ENCODE measurements around the gene SYNPO2. TPM values are rescaled to one million over a fixed set of nuclear protein-coding genes. Genes with fewer than 3 reads are reported as not detected.
"Not testable (repeated sequence)": the region's sequence is repeated elsewhere in the genome, so short reads cannot be mapped to it uniquely, and the experiment has no call there.

The SYNPO2 gene
- total RNA-seq, 2 experiments from 2014 or later: 0.50 to 0.63 TPM

- DNase-seq; POLR2A ChIA-PET; H3K4me3 Mint-ChIP-seq; H3K9me3 Mint-ChIP-seq; H3K27ac Mint-ChIP-seq; H3K36me3 Mint-ChIP-seq (ENCODE audit: low read depth); H3K4me1 Mint-ChIP-seq; CTCF ChIA-PET: not testable (repeated sequence)
- H3K27me3 Mint-ChIP-seq: peaks cover 10% of the 10 kb centered on the region
Observed at GRCh38 chr4:119010221-119010620, 121.6 kb downstream of the SYNPO2 start.

GRCh38 chr4:119010909-119011606, 122.4 kb downstream of the SYNPO2 start:
- POLR2A ChIA-PET: no interaction called here
- no peaks in the 10 kb centered on the region for H3K9me3 Mint-ChIP-seq

GRCh38 chr4:119011607-119011988, 122.9 kb downstream of the SYNPO2 start:
- Mint-ChIP-seq H3K27ac (no peak overlapping the region), H3K4me1 (no peaks in the 10 kb centered on the region), H3K36me3 (ENCODE audit: low read depth) (no peaks in the 10 kb centered on the region), H3K9me3 (no peaks in the 10 kb centered on the region), H3K4me3 (no peak overlapping the region), H3K27me3 (peaks cover 16% of the 10 kb centered on the region)
- POLR2A ChIA-PET: no interaction called here
- CTCF ChIA-PET: no interaction called here
- DNase-seq: no peak

More at GRCh38 chr4:119010909-119011606, 122.4 kb downstream of the SYNPO2 start:
- no peaks in the 10 kb centered on the region for H3K36me3 Mint-ChIP-seq (ENCODE audit: low read depth)
- no peak overlapping the region for H3K4me3 Mint-ChIP-seq
- H3K4me1 Mint-ChIP-seq: no peaks in the 10 kb centered on the region
- CTCF ChIA-PET: no interaction called here
- H3K27ac Mint-ChIP-seq: no peak overlapping the region
- no peak for DNase-seq
- peaks cover 14% of the 10 kb centered on the region for H3K27me3 Mint-ChIP-seq

GRCh38 chr4:119014658-119015057, 126.0 kb downstream of the SYNPO2 start:
- H3K27me3 Mint-ChIP-seq: peaks cover 21% of the 10 kb centered on the region
- POLR2A ChIA-PET: no interaction called here
- no peak for DNase-seq
- no peaks in the 10 kb centered on the region for H3K4me1 Mint-ChIP-seq
- CTCF ChIA-PET: no interaction called here
- H3K36me3 Mint-ChIP-seq (ENCODE audit: low read depth): no peaks in the 10 kb centered on the region
- H3K4me3 Mint-ChIP-seq: no peak overlapping the region
- no peaks in the 10 kb centered on the region for H3K9me3 Mint-ChIP-seq
- H3K27ac Mint-ChIP-seq: no peak overlapping the region

GRCh38 chr4:119016636-119017035, 128.0 kb downstream of the SYNPO2 start:
- Mint-ChIP-seq H3K36me3 (ENCODE audit: low read depth) (no peaks in the 10 kb centered on the region), H3K27ac (no peak overlapping the region), H3K4me1 (no peaks in the 10 kb centered on the region), H3K4me3 (no peak overlapping the region), H3K9me3 (no peaks in the 10 kb centered on the region), H3K27me3 (peaks cover 15% of the 10 kb centered on the region)
- ChIA-PET POLR2A (no interaction called here), CTCF (no interaction called here)
- no peak for DNase-seq

- H3K27ac Mint-ChIP-seq: no peak overlapping the region
- POLR2A ChIA-PET: no interaction called here
- peaks cover 15% of the 10 kb centered on the region for H3K27me3 Mint-ChIP-seq
- DNase-seq: no peak
- no peaks in the 10 kb centered on the region for H3K36me3 Mint-ChIP-seq (ENCODE audit: low read depth)
- CTCF ChIA-PET: no interaction called here
- no peaks in the 10 kb centered on the region for H3K4me1 Mint-ChIP-seq
- no peak overlapping the region for H3K4me3 Mint-ChIP-seq
- no peaks in the 10 kb centered on the region for H3K9me3 Mint-ChIP-seq
Observed at GRCh38 chr4:119017636-119018035, 129.0 kb downstream of the SYNPO2 start.

- Mint-ChIP-seq H3K4me1 (no peaks in the 10 kb centered on the region), H3K27me3 (peaks cover 15% of the 10 kb centered on the region), H3K36me3 (ENCODE audit: low read depth) (no peaks in the 10 kb centered on the region), H3K27ac (no peak overlapping the region), H3K9me3 (no peaks in the 10 kb centered on the region), H3K4me3 (no peak overlapping the region)
- CTCF ChIA-PET: no interaction called here
- no peak for DNase-seq
- POLR2A ChIA-PET: no interaction called here
Observed at GRCh38 chr4:119020158-119020557, 131.5 kb downstream of the SYNPO2 start.

GRCh38 chr4:119022520-119022919, 133.9 kb downstream of the SYNPO2 start:
- DNase-seq; H3K4me3 Mint-ChIP-seq; POLR2A ChIA-PET; H3K9me3 Mint-ChIP-seq; H3K36me3 Mint-ChIP-seq (ENCODE audit: low read depth); CTCF ChIA-PET; H3K27ac Mint-ChIP-seq; H3K27me3 Mint-ChIP-seq; H3K4me1 Mint-ChIP-seq: not testable (repeated sequence)

GRCh38 chr4:119024102-119024501, 135.4 kb downstream of the SYNPO2 start:
- no peak overlapping the region for H3K4me3 Mint-ChIP-seq
- ChIA-PET POLR2A (no interaction called here), CTCF (no interaction called here)
- DNase-seq: no peak
- H3K27ac Mint-ChIP-seq: no peak overlapping the region
- H3K4me1 Mint-ChIP-seq: no peaks in the 10 kb centered on the region
- no peaks in the 10 kb centered on the region for H3K9me3 Mint-ChIP-seq
- peaks cover 5% of the 10 kb centered on the region for H3K27me3 Mint-ChIP-seq
- H3K36me3 Mint-ChIP-seq (ENCODE audit: low read depth): no peaks in the 10 kb centered on the region

GRCh38 chr4:119025420-119025819, 136.8 kb downstream of the SYNPO2 start:
- no peak overlapping the region for H3K27ac Mint-ChIP-seq
- ChIA-PET POLR2A (no interaction called here), CTCF (interaction anchor here (0.6 kb wide), 1 partner anchor 602 kb away, joined by 3 read pairs; no protein-coding TSS in a partner anchor)
- no peak overlapping the region for H3K4me3 Mint-ChIP-seq
- H3K36me3 Mint-ChIP-seq (ENCODE audit: low read depth): no peaks in the 10 kb centered on the region
- DNase-seq: no peak
- H3K9me3 Mint-ChIP-seq: no peaks in the 10 kb centered on the region
- no peaks in the 10 kb centered on the region for H3K4me1 Mint-ChIP-seq
- peaks cover 8% of the 10 kb centered on the region for H3K27me3 Mint-ChIP-seq

- no peak overlapping the region for H3K4me3 Mint-ChIP-seq
- H3K9me3 Mint-ChIP-seq: no peaks in the 10 kb centered on the region
- no peaks in the 10 kb centered on the region for H3K4me1 Mint-ChIP-seq
- no peaks in the 10 kb centered on the region for H3K36me3 Mint-ChIP-seq (ENCODE audit: low read depth)
- ChIA-PET POLR2A (no interaction called here), CTCF (interaction anchor here (0.6 kb wide), 1 partner anchor 602 kb away, joined by 3 read pairs; no protein-coding TSS in a partner anchor)
- H3K27ac Mint-ChIP-seq: no peak overlapping the region
- DNase-seq: no peak
- H3K27me3 Mint-ChIP-seq: peaks cover 8% of the 10 kb centered on the region
Observed at GRCh38 chr4:119025916-119026661, 137.4 kb downstream of the SYNPO2 start.

GRCh38 chr4:119026662-119027444, 138.2 kb downstream of the SYNPO2 start:
- Mint-ChIP-seq H3K4me3 (no peak overlapping the region), H3K27ac (no peak overlapping the region)
- CTCF ChIA-PET: no interaction called here

GRCh38 chr4:119027811-119028210, 139.2 kb downstream of the SYNPO2 start:
- CTCF ChIA-PET: no interaction called here

More at GRCh38 chr4:119026662-119027444, 138.2 kb downstream of the SYNPO2 start:
- Mint-ChIP-seq H3K9me3 (no peaks in the 10 kb centered on the region), H3K4me1 (no peaks in the 10 kb centered on the region), H3K36me3 (ENCODE audit: low read depth) (no peaks in the 10 kb centered on the region), H3K27me3 (peaks cover 8% of the 10 kb centered on the region)
- POLR2A ChIA-PET: no interaction called here
- DNase-seq: no peak

More at GRCh38 chr4:119027811-119028210, 139.2 kb downstream of the SYNPO2 start:
- Mint-ChIP-seq H3K27ac (no peak overlapping the region), H3K4me3 (no peak overlapping the region), H3K9me3 (no peaks in the 10 kb centered on the region), H3K27me3 (peaks cover 8% of the 10 kb centered on the region), H3K36me3 (ENCODE audit: low read depth) (no peaks in the 10 kb centered on the region), H3K4me1 (no peaks in the 10 kb centered on the region)
- POLR2A ChIA-PET: no interaction called here
- DNase-seq: no peak

Measured in activated CD4-positive, alpha-beta memory T cell treated with anti-CD3 and anti-CD28 coated beads, Interleukin-2, amount 10 ng/mL, durations not matched to agents 7 days and 5 days (primary cell).